Thoracic aorta (tissue), 2 donors: Measurements from ENCODE around the gene LCN6. TPM values are rescaled to one million over a fixed set of nuclear protein-coding genes. Genes with fewer than 3 reads are reported as not detected.
A peak's percentile ranks its signal among the peaks of the same experiment; 100 is the strongest.
"Not testable (repeated sequence)": the region's sequence is repeated elsewhere in the genome, so short reads cannot be mapped to it uniquely, and the experiment has no call there.

ENCODE experiments used
- ATAC-seq: fragments of 150-250 bp; one replicate; pipeline ENCODE4 v1.8.0; 2017; ENCODE audit warnings: low read depth; ENCODE audit not compliant: insufficient number of reproducible peaks, low FRiP score
- DNase-seq: peaks from one replicate; pipeline ENCODE4 v3.0.0-alpha.2; 2020; ENCODE audit warnings: low spot score
- H3K27ac ChIP-seq, 2 donors: fragments of 200-600 bp; sonication (generic); 1 replicate in 1 of 2; 2 replicates in 1 of 2; pipeline ENCODE4 v1.5.1; 2016; ENCODE audit warnings: mild to moderate bottlenecking in 2 of 2, moderate library complexity in 2 of 2
- H3K27me3 ChIP-seq: fragments of 200-600 bp; sonication (generic); replicated peaks from 2 replicates; pipeline ENCODE4 v1.6.0; 2016; ENCODE audit warnings: mild to moderate bottlenecking; ENCODE audit not compliant: insufficient read depth
- H3K36me3 ChIP-seq: fragments of 200-600 bp; sonication (generic); one replicate; pipeline ENCODE4 v1.5.1; 2016
- H3K4me1 ChIP-seq, 2 donors: fragments of 200-600 bp; sonication (generic); 1 replicate in 1 of 2; 2 replicates in 1 of 2; pipeline versions ENCODE4 v1.5.1 to v1.6.0; 2016; ENCODE audit warnings: low read depth in 2 of 2, mild to moderate bottlenecking in 1 of 2; ENCODE audit not compliant: control insufficient read depth in 1 of 2
- H3K4me3 ChIP-seq: fragments of 200-600 bp; sonication (generic); 2 replicates; pipeline ENCODE4 v1.5.1; 2016; ENCODE audit warnings: mild to moderate bottlenecking
- H3K9me3 ChIP-seq: fragments of 200-600 bp; sonication (generic); 2 replicates; pipeline ENCODE4 v1.5.1; 2016
- total RNA-seq, 2 donors: library from RNA; depleted of rRNA; stranded (reverse); fragments of >200 nt; gene quantifications; one replicate each; pipeline versions ENCODE4 v1.1.0 to v1.2.3, GENCODE V29; 2016
- TF ChIP-seq, protein P1 (sequence below): fragments of 200-600 bp; sonication (generic); IDR thresholded peaks from one replicate; pipeline ENCODE4 v1.5.1; 2019; ENCODE audit warnings: antibody characterized with exemption

The LCN6 gene
- total RNA-seq, 2 donors from 2014 or later: 4.5 to 25.3 TPM

DNA sequence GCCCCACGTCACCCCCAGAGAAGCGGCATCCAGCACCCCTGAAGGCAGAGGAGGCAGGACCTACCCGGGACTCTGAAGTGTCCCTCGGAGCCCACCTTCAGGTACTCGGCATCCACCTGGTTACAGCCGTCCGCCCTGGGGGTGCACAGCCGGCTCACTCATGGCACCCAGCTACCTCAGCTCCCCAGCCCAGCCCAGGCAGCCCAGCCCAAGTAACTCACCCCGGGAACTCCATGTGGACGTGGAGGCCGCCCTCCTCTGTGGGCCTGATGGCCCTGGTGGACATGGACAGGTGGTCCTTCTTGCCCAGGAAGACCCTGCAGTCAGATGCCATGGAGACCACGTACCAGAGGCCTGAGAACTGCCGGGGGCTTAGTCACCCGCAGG, 15.3 kb upstream of the LCN6 start:
- TF ChIP-seq, protein P1, sequence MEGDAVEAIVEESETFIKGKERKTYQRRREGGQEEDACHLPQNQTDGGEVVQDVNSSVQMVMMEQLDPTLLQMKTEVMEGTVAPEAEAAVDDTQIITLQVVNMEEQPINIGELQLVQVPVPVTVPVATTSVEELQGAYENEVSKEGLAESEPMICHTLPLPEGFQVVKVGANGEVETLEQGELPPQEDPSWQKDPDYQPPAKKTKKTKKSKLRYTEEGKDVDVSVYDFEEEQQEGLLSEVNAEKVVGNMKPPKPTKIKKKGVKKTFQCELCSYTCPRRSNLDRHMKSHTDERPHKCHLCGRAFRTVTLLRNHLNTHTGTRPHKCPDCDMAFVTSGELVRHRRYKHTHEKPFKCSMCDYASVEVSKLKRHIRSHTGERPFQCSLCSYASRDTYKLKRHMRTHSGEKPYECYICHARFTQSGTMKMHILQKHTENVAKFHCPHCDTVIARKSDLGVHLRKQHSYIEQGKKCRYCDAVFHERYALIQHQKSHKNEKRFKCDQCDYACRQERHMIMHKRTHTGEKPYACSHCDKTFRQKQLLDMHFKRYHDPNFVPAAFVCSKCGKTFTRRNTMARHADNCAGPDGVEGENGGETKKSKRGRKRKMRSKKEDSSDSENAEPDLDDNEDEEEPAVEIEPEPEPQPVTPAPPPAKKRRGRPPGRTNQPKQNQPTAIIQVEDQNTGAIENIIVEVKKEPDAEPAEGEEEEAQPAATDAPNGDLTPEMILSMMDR: no peak
- Histone ChIP-seq H3K27me3 (no peaks in the 10 kb centered on the region), H3K4me3 (no peak overlapping the region), H3K36me3 (no peaks in the 10 kb centered on the region), H3K4me1 (no peaks in the 10 kb centered on the region), H3K27ac (no peak overlapping the region), H3K9me3 (no peaks in the 10 kb centered on the region)
- DNase-seq (no peak), ATAC-seq (no peak)

DNA sequence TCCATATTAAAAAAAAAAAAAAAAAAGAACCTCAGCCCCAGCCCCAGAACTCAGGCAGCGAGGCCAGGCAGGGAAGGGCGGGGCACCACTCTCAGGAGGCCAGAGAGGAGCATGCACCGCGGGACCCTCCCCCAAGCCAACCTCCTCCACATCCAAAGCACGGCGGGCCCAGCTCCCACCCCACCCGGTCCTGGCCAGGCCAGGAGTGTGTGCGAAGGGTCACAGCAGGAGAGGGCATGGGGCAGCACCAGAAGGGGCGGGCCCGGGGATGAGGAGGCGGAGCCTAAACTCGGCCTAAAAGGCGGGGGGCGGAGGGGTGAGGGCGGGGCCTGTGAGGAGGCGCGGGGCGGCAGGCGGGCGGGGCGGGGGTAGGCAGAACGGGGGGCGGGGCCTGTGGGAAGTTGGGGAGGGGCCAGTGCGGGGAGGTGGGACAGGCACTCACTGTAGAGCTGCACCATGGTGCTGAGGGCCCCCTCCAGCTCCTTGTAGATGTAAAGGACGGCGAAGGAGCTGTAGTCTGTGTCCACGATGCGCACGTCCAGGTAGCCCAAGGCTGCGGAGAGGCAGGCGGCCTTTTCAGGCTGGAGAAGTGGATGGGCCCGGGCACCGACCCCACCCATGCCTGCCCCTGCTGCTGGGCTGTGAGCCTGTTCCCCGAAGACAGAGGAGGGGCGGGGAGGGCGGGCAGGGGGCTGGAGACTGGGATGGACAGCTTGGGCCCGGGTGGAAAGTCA, 14.8 kb upstream of the LCN6 start:
- no peaks in the 10 kb centered on the region for H3K36me3 ChIP-seq
- no peak for ATAC-seq
- H3K4me1 ChIP-seq: no peaks in the 10 kb centered on the region
- no peaks in the 10 kb centered on the region for H3K9me3 ChIP-seq
- no peak for DNase-seq
- TF ChIP-seq, protein P1: no peak
- H3K4me3 ChIP-seq: no peak overlapping the region
- no peaks in the 10 kb centered on the region for H3K27me3 ChIP-seq
- no peak overlapping the region for H3K27ac ChIP-seq

DNA sequence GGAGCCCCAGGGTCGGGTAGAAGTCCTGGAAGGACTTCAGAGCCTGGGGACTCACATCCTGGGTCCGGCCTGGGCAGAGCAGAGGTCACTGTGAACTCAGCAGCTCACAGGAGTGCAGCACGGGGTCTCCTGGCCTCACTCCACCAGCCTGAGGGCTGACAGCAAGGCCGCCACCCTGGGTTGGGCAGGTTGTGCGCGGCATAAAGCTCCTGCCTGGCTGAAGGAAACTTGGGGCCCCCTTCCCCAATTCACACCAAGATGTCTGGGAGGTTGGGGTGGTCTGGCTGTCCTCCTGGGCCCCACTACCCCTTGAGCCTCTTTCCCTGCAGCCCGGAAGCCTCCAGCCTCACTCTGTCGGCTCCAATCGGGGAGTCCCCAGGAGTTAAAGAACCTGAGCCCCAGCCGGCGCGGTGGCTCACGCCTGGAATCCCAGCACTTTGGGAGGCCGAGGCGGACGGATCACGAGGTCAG, 13.9 kb upstream of the LCN6 start:
- Histone ChIP-seq H3K4me3 (no peak overlapping the region), H3K4me1 (no peaks in the 10 kb centered on the region), H3K36me3 (no peaks in the 10 kb centered on the region), H3K27me3 (no peaks in the 10 kb centered on the region), H3K9me3 (no peaks in the 10 kb centered on the region), H3K27ac (no peak overlapping the region)
- DNase-seq (no peak), ATAC-seq (no peak)
- TF ChIP-seq, protein P1: no peak

- no peak for DNase-seq
- Histone ChIP-seq H3K27me3 (no peaks in the 10 kb centered on the region), H3K4me3 (no peak overlapping the region), H3K27ac (no peak overlapping the region), H3K4me1 (no peaks in the 10 kb centered on the region), H3K9me3 (no peaks in the 10 kb centered on the region), H3K36me3 (no peaks in the 10 kb centered on the region)
- no peak for ATAC-seq
- TF ChIP-seq, protein P1: no peak
Measured at GRCh38 chr9:136761545-136761981, 13.2 kb upstream of the LCN6 start.

DNA sequence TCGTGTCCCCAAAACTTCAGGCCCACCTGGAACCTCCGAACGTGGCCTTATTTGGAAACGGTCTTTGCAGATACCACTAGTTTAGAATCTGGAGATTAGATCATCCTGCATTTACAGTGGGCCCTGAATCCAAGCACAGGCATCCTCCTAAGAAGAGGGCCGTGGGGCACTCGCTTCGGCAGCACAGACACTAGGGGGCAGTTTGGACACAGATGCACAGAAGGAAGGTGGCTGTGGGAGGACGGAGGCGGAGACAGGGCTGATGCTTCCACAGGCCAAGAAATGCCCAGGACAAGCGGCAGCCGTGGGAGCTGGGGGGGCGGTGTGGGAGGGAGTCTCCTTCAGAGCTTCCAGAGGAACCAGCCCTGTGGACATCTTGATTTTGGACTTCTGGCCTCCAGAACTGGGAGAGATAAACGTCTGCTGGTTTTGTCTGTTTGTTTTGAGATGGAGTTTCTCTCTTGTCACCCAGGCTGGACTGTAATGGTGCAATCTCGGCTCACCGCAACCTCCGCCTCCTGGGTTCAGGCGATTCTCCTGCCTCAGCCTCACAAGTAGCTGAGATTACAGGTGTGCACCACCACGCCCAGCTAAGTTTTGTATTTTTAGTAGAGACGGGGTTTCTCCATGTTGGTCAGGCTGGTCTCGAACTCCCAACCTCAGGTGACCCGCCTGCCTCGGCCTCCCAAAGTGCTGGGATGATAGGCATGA, 12.7 kb upstream of the LCN6 start:
- ATAC-seq, H3K27me3 ChIP-seq: not testable (repeated sequence)
- TF ChIP-seq, protein P1: peak; percentile 8

More for the DNA sequence above, 12.7 kb upstream of the LCN6 start:
- not testable (repeated sequence) for H3K27ac ChIP-seq, H3K9me3 ChIP-seq, DNase-seq, H3K4me1 ChIP-seq, H3K36me3 ChIP-seq, H3K4me3 ChIP-seq
